GM21717 (cell line): ENCODE data around the gene MUS81.
"Not testable (repeated sequence)": the region's sequence is repeated elsewhere in the genome, so short reads cannot be mapped to it uniquely, and the experiment has no call there.

Experiments used
- ATAC-seq: cut with Tn5 transposase; IDR thresholded peaks from one replicate; pipeline ENCODE4 v1.9.1; 2021; ENCODE audit warnings: mild to moderate bottlenecking, moderate library complexity; ENCODE audit not compliant: unreplicated experiment

The MUS81 gene

GRCh38 chr11:65847746-65848145, 12.5 kb upstream of the MUS81 start:
- no peak for ATAC-seq

DNA sequence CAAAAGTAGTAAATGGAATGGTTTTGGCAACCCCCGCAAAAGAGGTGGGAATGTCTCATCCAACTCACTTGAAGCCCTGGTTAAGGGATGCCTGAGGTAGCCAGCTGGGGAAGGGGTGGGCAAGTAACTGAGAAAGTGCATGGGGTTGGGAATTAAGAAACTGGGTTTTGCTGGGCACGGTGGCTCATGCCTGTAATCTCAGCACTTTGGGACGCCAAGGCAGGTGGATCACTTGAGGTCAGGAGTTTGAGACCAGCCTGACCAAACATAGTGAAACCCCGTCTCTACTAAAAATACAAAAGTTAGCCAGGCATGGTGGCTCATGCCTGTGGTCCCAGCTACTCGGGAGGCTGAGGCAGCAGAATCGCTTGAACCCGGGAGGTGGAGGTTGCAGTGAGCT, 11.5 kb upstream of the MUS81 start:
- not testable (repeated sequence) for ATAC-seq

DNA sequence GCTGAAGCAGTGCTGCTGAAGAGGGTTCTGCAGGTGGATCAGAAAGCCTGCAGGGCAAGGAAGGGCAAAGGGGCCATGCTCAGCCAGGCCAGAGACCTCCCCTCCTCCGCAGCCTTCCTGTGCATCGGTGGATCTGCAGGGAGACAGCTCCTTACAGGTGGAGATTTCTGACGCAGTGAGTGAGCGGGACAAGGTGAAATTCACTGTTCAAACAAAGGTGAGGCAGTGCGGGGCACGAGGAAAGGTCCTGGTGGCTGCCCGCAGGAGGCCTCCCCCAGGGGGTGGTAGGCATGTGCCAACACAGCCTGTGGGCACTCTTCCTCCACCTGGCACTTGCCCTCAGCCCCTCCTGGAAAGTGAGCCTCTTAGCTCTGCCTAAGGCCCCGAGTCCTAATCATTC, 10.9 kb upstream of the MUS81 start:
- ATAC-seq = no peak

- ATAC-seq = no peak
Measured at GRCh38 chr11:65849771-65850216, 10.4 kb upstream of the MUS81 start.

DNA sequence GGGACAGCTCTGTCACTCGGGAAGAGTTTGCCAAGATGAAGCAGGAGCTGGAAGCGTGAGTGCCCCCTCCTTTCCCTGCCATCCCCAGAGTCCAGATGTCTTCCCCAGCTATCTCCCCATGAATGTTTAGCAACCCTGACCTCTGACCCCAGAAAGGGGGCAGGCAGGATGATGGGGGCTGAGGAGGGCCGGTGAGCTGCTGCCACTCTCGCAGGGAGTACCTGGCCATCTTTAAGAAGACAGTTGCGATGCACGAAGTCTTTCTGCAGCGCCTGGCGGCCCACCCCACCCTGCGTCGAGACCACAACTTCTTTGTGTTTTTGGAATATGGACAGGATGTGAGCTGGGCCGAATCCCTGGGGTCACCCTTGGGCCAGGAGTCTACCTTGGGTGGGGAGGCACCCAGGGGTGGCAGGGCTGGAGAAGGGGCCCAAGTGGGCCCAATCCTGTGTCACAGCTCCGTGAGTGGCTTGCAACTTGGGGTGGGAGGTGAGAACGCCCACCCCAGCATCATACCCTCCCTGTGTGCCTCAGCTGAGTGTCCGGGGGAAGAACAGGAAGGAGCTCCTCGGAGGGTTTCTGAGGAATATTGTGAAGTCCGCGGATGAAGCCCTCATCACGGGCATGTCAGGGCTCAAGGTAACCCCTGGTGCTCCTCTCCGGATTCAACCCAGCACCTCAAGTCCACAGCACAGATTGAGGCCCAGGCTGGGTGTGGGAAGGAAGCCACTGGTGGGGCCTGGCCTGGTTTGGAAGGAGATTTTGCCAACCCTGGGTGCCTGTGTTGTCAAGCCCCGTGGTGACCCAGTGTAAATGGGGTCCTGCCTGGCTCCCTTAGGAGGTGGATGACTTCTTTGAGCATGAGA, 9.8 kb upstream of the MUS81 start:
- ATAC-seq = no peak

DNA sequence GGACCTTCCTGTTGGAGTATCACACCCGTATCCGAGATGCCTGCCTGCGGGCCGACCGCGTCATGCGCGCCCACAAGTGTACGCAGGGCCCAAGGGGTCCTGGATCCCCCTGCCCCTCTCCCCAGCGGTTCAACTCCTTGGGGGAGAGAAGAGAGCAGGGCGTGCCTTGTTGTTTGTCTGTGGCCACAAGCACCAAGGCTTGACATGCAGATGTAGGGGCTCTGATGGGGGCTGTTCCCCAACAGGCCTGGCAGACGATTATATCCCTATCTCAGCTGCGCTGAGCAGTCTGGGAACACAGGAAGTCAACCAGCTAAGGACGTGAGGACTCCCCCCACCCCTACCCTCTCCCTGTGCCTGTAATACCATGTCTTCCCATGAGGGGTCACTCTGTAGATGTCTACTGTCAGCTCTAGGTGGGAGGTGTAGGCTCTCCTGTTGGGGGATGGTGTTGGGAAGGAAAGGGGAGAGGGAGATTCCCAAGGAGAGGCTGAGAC, 9.1 kb upstream of the MUS81 start:
- ATAC-seq = no peak

- ATAC-seq = no peak
Measured at GRCh38 chr11:65851811-65852507, 8.3 kb upstream of the MUS81 start.

- ATAC-seq = no peak
Measured at GRCh38 chr11:65852508-65853245, 7.6 kb upstream of the MUS81 start.

- ATAC-seq = no peak
Measured at GRCh38 chr11:65853246-65853979, 6.8 kb upstream of the MUS81 start.

GRCh38 chr11:65854161-65854592, 6.1 kb upstream of the MUS81 start:
- no peak for ATAC-seq

DNA sequence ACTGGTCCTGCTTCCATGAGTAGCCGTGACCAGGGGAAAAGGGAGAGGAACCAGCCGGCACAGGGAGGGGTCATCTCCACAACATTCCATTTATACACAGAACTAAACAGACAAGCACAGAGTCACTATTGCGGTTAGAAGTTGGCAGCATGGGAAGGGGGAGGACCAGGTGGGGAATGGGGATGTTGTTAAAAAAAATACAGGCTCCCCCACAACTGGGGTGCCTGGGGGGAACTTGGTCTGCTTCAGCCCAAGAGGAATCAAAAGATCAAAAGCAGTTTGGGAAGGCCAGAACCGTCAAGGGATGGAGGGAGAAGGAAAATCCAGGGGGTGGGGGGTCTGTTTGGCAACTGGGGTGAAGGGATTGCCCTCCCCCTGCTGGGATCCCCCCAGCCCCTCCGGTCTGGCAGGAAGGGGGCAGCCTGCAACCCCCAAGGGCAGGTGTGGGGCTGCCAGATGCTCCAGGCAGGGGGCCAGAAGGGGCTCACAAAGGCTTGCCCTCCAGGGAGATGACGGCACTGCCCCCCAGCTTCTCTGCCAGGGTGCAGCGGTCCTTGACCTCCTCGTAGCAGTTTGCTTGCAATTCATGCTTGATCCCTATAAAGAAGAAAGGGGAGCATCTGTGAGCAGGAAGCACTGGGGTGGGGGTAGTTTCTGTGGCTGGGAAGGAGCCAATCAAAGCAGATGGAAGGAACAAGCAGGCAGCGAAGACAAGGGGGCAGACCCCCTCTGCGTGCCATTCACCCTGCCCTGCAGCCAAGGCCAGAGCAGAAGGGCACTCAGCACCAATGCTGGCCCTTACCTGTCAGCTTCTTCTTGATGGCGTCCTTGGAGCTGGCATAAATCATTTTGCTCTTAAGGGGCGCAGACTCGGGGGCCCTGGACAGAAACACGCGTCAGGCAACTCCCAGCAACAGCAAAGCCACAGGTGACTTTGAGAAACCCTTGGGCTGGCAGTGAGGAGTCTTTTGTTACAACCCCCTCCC, 5.1 kb upstream of the MUS81 start:
- ATAC-seq = no peak

DNA sequence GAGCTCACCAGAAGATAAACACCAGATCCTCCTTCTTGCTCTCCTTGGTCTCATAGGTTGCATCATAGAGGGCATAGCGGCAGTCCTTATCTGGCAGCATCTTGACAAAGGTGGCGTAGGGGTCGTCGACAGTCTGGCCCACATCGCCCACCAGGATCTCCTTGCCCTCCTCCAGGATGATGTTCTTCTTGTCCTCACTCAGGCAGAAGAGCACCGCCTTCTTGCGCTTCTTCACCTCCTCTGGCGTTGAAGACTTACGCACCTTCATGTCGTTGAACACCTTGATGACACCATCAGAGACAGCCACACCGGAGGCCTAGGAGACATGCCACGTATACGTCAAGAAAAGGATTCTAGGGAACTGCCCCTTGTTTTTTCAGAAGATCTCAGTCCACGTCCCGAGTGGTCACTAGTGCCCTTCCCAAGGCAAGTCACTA, 4.3 kb upstream of the MUS81 start:
- no peak for ATAC-seq

DNA sequence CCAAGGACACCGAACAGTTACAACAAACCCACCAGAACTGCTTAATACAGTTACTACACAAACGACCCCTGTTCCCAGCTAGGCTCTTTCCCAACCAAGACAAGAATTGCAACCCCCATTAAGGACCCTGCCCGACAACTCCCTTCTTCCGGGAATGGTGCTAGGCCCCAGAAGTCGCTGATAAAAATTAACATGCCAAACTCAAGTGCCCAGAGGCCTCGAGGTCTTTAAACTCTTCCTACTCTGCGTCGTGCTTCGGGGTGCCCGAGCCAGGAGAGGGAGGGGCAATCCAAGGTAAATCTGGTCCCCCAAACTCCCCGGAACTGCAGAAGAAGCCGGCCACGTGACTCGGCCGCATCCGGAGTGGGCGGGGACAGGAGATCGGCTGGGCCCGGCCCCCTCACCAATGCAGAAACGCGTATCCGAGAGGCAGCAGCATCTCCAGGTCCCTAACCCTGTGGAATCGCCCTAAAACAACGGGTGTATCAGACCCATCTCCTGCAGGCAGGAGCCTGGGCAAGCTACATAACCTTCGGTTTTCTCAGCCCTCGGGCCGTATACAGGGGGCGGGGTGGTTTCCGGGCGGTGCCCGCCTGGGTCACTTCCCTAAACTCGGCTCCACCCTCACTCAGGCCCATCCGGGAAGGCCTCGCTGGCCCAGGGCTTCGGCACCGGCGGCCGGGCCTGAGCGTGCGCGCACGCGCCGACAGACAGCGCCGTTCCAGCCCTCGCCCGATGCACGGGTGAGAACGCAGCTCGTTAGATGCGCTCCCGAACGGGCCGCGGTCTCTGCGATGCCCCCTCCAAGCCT, 3.3 kb upstream of the MUS81 start:
- peak; percentile 25 for ATAC-seq

DNA sequence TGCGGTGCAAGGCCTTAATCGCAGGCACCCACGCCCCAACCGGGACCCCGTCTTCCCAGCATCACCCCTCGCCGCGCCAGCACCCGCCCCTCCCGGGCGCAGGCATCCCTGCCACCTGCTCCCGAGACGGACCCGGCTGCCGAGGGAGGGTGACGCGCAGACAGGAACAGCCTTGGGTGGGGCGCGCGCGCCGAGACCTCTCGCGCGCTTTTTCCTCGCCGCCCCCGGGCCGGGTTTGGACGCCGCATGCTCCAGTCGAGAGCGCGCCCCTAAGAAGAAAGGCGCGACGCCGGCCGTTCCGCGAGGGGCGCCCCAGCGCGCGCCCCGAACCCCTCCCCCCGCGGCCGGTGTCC, 2.8 kb upstream of the MUS81 start:
- peak; percentile 4 for ATAC-seq

DNA sequence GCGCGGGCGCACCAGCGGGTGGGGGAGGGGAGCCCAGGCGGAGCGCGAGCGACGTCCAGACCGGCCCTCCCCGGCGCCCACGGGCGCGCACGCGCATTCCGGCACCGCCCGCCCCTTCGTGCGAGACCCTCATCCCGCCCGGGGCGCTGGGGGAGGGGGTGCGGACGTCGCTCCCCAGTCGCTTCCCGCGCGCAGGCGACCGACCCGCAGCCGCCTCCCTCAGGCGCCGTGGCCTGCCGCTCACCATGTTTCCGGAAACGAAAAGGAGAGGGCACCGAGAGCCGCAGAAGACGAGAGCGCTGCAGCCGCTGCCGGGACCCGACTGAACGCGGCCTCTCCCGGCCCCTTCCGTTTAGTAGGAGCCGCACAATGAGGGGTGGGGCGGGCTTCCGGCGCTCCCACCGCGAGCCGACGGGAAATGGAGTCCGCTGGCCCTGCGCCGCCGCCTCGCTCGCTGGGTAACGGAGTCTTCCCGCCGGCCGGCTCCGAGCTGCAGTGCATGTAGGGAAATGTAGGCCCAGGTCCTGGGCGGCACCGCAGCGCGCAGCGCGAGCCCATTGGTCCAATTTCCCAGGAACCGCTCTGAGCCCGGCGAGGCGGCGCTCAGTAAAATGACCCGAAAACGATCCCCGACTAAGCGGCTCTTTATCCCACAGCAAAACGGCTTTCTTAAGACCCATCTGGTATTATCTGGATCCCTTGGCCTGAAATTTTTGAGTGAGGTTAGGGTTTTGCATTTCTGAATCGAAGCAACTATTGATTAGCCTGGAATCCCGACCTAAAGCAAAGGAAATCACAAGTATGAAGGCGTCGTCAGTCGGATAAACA, 2.2 kb upstream of the MUS81 start, which contains the start of gene CFL1:
Gene CFL1 (minus strand): TSS at position 328 of the 828 bp plus-strand sequence. CDS start 81 bp downstream, at position 247.
- ATAC-seq = peak; percentile 28

GRCh38 chr11:65858681-65859087, 1.5 kb upstream of the MUS81 start:
- no peak for ATAC-seq

DNA sequence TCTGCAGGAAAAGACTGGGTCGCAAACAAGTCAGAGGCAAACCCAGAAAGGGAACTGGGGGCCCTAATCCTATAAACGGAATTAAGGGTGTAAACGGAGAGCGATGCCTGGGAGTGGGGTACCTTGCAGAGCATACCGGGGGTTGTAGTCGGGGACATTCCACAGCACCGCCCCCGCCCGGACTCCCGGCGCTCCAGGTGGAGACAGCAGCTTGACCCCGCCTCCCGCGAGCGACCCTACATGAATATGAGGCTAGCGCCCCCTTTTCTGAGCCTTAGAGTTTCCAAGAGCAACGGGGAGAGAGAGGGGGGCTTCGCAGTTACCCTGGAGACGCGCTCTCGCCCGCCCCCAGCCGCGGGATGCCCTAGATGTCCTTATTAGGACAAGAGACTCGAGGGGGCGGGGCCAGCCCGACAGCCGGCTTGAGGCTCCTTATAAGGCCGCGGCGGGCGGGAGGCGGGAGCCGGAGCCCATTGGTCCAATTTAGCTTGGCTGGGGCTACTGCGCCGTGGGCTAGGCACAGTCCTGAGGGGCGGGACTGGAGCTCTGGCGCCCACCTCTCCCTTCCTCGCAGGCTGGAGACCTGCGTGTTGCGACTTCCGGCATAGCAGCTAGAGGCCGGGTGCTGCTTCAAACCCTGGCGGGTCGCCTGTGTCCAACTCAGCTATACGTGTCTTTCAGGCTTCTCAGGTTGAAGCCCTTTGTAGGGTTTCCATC, 980 bp upstream of the MUS81 start:
- ATAC-seq = peak; percentile 47
